HG03342 (cell line): ENCODE results near the gene TP53BP1.
"Not testable (repeated sequence)": the region's sequence is repeated elsewhere in the genome, so short reads cannot be mapped to it uniquely, and the experiment has no call there.

Experiments used
- ATAC-seq: cut with Tn5 transposase; IDR thresholded peaks from one replicate; pipeline ENCODE4 v1.9.1; 2021; ENCODE audit warnings: mild to moderate bottlenecking, moderate library complexity; ENCODE audit not compliant: unreplicated experiment

TP53BP1 gene

DNA sequence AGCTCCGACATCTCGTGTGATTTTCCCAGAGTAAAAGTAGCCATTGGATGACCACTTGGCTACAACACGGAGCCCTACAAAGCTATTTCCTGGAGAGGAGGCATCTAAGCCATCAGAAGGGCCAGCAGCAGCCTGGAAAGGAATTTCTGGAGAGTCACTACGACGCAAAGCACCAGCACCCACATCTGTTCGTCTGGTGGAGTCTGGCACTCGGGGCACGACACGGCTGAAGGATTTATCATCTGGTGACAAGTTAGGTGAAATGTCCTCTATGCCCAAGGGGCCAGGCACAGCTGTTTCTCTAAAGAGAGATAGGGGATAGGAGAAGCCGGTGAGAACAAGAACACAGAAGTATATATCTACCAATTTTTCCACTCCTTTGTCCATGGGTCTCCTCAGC is 72.5 kb downstream of the TP53BP1 start:
- no peak for ATAC-seq

DNA sequence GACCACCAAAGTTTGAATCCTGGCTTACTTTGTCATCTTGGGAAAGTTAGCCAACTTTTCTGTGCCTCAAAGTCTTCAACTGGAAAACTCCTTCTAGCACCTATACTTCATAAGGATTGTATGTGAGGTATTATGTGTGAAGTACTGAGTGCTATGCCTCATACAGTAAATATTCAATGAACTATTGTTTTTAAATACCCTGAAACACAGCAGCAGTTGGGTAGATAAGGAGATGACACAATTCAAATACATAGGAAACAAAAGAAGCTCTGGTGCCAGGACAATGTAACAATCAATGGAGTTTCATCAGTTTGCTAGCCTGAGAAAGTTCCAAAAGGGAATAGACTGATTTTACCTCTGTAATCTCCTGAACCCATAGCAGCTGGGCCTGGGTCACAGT is 78.8 kb downstream of the TP53BP1 start:
- no peak for ATAC-seq

DNA sequence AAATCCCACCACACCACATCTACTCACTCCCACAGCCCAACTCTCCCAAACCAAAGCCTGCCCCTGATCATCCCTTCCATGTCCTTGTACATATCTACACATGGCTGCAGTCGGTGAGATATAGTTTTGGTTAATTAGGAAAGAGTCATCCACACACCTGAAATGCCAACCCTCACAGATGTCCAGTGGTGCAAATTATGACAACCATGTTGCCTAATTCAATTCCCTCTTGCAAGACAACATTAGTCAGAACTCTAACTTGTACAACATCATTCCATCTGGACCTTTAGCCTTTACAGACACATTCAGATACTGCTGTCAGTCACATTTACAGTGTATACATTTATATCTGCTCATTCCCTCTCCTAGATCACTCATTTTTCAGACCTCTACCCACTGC is 80.9 kb downstream of the TP53BP1 start:
- ATAC-seq = no peak

DNA sequence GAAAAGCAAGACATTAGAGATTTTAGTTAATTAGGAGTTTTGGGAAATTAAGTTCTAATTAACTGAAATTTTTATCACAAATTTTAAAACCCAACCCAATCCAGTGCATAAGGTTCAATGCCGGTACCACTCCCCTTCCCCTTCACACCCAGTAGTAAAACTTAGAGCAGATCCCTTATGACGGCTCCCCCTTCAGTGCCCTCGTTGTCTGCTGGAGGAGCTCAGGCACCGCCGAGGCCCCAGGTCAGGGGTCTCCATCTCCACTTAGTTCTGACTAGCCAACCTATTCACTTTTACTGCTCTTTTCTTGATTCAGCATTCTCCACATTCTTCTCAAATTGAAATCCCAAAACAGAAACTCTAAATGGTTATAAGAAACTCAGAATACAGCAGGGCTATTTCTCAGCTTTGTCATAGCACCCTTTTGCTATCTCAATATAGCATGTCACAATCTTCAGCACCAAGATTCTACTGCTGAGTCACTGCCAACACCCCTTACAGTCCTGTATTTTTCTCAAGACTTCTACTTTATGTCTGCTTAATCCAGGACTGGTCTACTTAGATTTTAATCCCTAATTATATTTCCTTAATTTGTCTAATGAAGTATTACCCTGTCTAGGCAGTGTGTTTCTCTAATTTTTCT is 82.3 kb downstream of the TP53BP1 start:
- ATAC-seq = no peak

- no peak for ATAC-seq
These were observed 84.2 kb downstream of the TP53BP1 start for GRCh38 chr15:43408789-43409188.

GRCh38 chr15:43406808-43407207 is 86.1 kb downstream of the TP53BP1 start:
- no peak for ATAC-seq

DNA sequence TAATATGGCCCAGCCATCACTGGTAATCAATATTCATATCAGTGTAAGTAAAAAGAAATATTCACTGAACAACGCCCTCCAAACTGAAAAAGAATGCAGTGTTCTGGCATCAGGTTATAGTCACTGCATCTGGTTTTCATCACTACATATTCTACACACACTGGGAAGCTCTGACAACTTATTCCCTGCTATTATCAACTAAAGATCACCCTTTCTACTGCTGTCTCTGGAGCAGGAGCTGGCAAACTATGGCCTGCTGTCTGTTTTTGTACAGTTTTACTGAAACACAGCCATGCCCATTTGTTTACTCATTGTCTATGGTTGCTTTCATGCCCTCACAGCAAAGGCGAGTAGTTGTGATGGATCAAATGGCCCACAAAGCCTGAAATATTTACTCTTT is 86.8 kb downstream of the TP53BP1 start:
- ATAC-seq = no peak

DNA sequence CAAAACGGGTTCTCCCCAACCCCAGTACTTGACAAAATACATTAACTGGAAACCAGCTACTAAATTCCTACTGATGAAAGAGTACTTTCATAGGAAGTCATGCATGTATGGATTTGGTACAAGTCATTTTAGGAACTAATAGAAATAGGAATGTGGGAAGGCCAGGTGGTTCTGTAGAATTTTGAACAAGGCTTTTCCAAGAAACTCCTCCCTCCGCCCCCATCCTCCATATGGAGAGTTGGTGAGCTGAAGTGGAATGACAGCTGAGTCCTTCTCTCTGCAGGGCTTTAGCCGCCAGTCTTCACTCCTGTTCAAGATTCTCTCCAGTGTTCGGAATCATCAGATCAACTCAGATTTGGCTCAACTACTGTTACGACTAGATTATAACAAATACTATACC is 88.8 kb downstream of the TP53BP1 start:
- ATAC-seq = no peak

- no peak for ATAC-seq
These were observed 89.3 kb downstream of the TP53BP1 start for GRCh38 chr15:43403616-43404015.

GRCh38 chr15:43402255-43402654 is 90.7 kb downstream of the TP53BP1 start:
- ATAC-seq = no peak

GRCh38 chr15:43393592-43393991 is 99.4 kb downstream of the TP53BP1 start:
- not testable (repeated sequence) for ATAC-seq

DNA sequence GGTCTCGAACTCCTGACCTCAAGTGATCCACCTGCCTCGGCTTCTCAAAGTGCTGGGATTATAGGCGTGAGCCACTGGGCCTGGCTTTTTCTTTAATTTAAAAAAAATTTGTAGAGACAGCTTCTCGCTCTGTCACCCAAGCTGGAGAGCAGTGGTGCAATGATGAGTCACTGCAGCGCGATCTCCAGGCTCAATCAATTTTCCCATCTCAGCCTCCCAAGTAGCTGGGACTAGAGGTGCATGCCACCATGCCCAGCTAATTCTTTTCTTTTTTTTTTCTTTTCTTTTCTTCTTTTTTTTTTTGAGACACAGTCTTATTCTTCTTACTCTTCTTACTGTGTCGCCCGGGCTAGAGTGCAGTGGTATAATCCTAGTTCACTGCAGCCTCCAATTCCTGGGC is 102.2 kb downstream of the TP53BP1 start:
- ATAC-seq = no peak

DNA sequence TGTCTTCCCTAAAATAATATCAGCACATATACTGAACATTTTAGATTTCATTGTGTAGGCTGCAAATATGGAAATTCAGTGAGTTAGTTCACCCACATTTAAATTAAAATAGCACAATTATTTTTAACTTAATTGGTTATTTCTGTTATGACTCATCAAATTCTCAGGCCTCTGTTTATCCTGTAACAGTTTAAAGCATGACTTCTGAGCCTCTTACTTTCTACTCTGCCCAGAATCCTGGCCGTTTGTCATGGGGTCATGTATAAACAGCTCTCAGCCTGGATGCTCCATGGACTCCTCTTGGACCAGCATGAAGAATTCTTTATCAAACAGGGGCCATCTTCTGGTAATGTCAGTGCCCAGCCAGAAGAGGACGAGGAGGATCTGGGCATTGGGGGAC is 109.9 kb downstream of the TP53BP1 start:
- no peak for ATAC-seq

- ATAC-seq = no peak
These were observed 110.6 kb downstream of the TP53BP1 start for GRCh38 chr15:43382310-43382709.

- no peak for ATAC-seq
These were observed 114.4 kb downstream of the TP53BP1 start for GRCh38 chr15:43378601-43379000.

- no peak for ATAC-seq
These were observed 116.8 kb downstream of the TP53BP1 start for GRCh38 chr15:43376017-43376705.

DNA sequence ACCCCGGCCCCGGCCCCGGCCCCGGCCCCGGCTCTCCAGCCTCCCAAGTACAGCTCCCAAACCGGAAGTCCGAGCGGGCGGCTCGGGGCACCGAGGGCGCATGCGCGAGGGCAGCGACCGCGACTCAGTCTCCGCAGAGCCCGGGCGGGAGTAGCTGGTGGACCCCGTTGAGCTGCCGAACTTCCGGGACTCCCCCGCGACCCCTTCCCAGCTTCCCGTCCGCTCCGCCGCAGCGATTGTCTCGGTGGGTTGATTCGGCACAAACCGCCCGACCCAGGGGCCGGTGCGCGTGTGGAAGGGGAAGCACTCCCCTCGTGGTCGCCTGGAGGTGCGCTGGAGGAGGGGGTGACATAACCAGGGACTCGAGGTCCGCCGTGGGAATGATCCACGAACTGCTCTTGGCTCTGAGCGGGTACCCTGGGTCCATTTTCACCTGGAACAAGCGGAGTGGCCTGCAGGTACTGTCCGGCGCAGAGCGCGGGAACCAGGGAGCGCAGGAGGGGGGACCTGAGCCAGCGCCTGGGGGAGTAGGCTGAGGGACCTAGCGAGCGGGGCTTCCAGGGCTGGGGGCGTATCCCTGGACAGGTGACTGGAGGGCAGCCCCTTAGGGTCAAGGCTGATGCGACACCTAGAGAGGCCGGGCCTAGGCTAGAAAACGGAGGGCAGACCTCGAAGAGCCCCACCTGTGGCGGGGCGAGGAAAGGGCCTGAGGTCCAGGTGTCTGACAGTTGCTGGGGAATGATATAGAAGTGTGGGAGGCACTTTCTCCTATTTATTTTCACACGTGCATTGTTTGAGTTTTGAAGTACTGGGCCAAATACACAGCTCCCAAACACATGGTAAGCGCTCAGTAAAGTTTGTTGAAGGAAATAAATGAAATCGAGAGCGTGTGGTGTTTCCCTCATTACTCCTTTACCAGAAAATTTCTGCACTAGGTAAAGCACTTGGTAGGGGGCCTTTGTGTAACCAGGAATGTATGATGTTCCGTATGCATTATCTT is 121.7 kb downstream of the TP53BP1 start, which contains the start of the genes TUBGCP4 and ZSCAN29:
TSS of gene TUBGCP4 (plus strand) at position 127 of the 1,000 bp plus-strand sequence. CDS start at position 381, 254 bp downstream.
TSS of gene ZSCAN29 (minus strand) at position 69 of the 1,000 bp plus-strand sequence. CDS start 1,130 bp downstream, outside the sequence.
- peak; percentile 70 for ATAC-seq

DNA sequence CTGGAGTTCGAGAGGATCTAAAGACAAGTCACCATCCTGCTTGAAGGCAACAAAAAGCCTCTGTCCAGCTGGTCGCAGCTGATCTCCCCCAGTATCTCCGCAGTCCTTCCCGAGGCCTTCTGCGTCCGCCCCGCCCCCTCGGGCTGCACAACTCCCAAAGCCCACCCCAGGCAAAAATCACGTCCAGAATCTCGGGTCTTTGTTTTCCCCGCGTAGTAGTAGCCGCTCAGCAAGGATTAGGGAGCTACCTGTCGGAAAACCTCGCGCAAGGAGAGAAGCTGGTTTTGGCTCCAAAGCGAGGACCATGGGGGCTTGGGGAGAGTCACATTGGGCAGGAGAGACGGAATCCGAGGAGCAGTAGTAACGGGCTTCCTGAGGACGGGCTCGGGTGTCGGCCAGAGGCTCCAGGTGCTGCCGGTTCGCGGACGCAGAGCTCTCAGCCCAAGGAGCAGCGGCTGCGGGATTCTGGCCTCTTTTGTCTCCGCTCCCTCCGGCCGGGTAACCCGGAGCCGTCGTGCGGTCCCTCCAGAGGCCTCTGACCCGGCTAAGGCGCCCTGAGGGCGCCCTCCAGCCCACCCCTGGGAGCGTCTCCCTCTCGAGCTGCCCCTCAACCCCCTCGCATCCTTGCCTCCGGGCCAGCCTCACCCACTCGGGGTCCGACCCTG is 122.5 kb downstream of the TP53BP1 start:
- ATAC-seq = peak; percentile 36

GRCh38 chr15:43361313-43361903 is 131.5 kb downstream of the TP53BP1 start:
- ATAC-seq = no peak

DNA sequence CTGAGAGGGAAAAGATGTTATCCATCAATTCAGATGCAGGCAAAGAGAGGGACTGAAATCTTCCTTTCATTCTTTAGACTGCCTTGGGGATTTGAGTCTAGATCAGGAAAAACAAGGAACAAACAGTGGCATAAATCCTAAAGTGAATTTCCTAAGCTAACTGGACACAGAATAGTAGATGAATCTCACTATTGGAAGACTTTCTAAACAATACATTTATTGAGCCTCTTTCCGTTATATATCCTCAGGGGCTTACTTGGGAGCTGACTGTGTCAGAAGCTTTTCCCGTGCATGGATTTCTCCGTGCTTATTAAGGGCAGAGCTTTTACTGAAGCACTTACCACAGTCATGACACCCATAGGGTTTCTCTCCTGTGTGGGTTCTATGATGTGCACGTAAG is 132.1 kb downstream of the TP53BP1 start:
- no peak for ATAC-seq
